GM18517 (cell line): ENCODE results near the gene TPSD1.
"Not testable (repeated sequence)": the region's sequence is repeated elsewhere in the genome, so short reads cannot be mapped to it uniquely, and the experiment has no call there.

ENCODE experiments used
- ATAC-seq: cut with Tn5 transposase; IDR thresholded peaks from one replicate; pipeline ENCODE4 v1.9.1; 2021; ENCODE audit warnings: mild to moderate bottlenecking, moderate library complexity; ENCODE audit not compliant: unreplicated experiment

Gene TPSD1

GRCh38 chr16:1279945-1280589 lies 24.2 kb downstream of the TPSD1 start:
- no peak for ATAC-seq

GRCh38 chr16:1280783-1281182 lies 24.9 kb downstream of the TPSD1 start:
- ATAC-seq, result no peak

- no peak for ATAC-seq
These were observed 25.6 kb downstream of the TPSD1 start for GRCh38 chr16:1281517-1281916.

GRCh38 chr16:1282324-1282973 lies 26.6 kb downstream of the TPSD1 start:
- no peak for ATAC-seq

- no peak for ATAC-seq
These were observed 27.4 kb downstream of the TPSD1 start for GRCh38 chr16:1283296-1283695.

- ATAC-seq, result no peak
These were observed 28.2 kb downstream of the TPSD1 start for GRCh38 chr16:1283996-1284616.

GRCh38 chr16:1285669-1286512 lies 30.0 kb downstream of the TPSD1 start:
- no peak for ATAC-seq

- no peak for ATAC-seq
These were observed 30.7 kb downstream of the TPSD1 start for GRCh38 chr16:1286513-1287094.

GRCh38 chr16:1287982-1288670 lies 32.3 kb downstream of the TPSD1 start:
- ATAC-seq, result no peak

GRCh38 chr16:1288813-1289476 lies 33.1 kb downstream of the TPSD1 start:
- no peak for ATAC-seq

GRCh38 chr16:1289477-1289866 lies 33.6 kb downstream of the TPSD1 start:
- no peak for ATAC-seq

GRCh38 chr16:1290063-1290501 lies 34.2 kb downstream of the TPSD1 start:
- no peak for ATAC-seq

- ATAC-seq, result no peak
These were observed 35.1 kb downstream of the TPSD1 start for GRCh38 chr16:1290860-1291575.

GRCh38 chr16:1291576-1291974 lies 35.7 kb downstream of the TPSD1 start:
- ATAC-seq, result no peak

- ATAC-seq, result not testable (repeated sequence)
These were observed 36.3 kb downstream of the TPSD1 start for GRCh38 chr16:1292208-1292607.

- ATAC-seq, result not testable (repeated sequence)
These were observed 36.9 kb downstream of the TPSD1 start for GRCh38 chr16:1292808-1293207.

- ATAC-seq, result no peak
These were observed 38.2 kb downstream of the TPSD1 start for GRCh38 chr16:1293921-1294656.

- no peak for ATAC-seq
These were observed 39.6 kb downstream of the TPSD1 start for GRCh38 chr16:1295465-1295864.

- ATAC-seq, result not testable (repeated sequence)
These were observed 40.8 kb downstream of the TPSD1 start for GRCh38 chr16:1296688-1297017.
